Psoas muscle (tissue), 8 donors: Measurements from ENCODE around the gene PROC. TPM values are rescaled to one million over a fixed set of nuclear protein-coding genes. Genes with fewer than 3 reads are reported as not detected.

Source experiments
- ATAC-seq, 4 donors: fragments of 200-7000 bp; cut with Tn5 transposase; one replicate each; pipeline ENCODE4 v1.9.1; 2020; ENCODE audit warnings: moderate library complexity in 3 of 4, mild to moderate bottlenecking in 2 of 4
- DNase-seq, 2 donors: peaks; one replicate each; pipeline ENCODE4 v3.0.0-alpha.2; 2020
- H3K27ac ChIP-seq: fragments of 200-600 bp; one replicate; pipeline ENCODE4 v1.8.0; 2022
- H3K27me3 ChIP-seq, 3 donors: fragments of 200-600 bp in 1 of 3; one replicate each; pipeline versions ENCODE4 v1.6.1 to v1.8.0; 2013 to 2022; ENCODE audit warnings: low read length in 2 of 3, mild to moderate bottlenecking in 2 of 3, moderate library complexity in 1 of 3; ENCODE audit not compliant: insufficient read depth in 3 of 3
- H3K36me3 ChIP-seq, 2 donors: fragments of 200-600 bp in 1 of 2; one replicate each; pipeline versions ENCODE4 v1.6.1 to v1.8.0; 2013 to 2022; ENCODE audit warnings: low read depth in 1 of 2, mild to moderate bottlenecking in 1 of 2, moderate library complexity in 1 of 2; ENCODE audit not compliant: insufficient read depth in 1 of 2
- H3K4me1 ChIP-seq: fragments of 200-600 bp; one replicate; pipeline ENCODE4 v1.8.0; 2022
- H3K4me3 ChIP-seq: fragments of 200-600 bp; one replicate; pipeline ENCODE4 v1.8.0; 2022; ENCODE audit warnings: mild to moderate bottlenecking
- H3K9me3 ChIP-seq: fragments of 200-600 bp; one replicate; pipeline ENCODE4 v1.8.0; 2022
- CTCF ChIP-seq: fragments of 200-600 bp; IDR thresholded peaks from one replicate; pipeline ENCODE4 v1.8.0; 2022; ENCODE audit warnings: antibody characterized with exemption
- WGBS, 3 donors: extraction: QIAGEN DNeasy Blood & Tissue Kit; methylation state at CpG; one replicate each; pipeline versions ENCODE4 v1.1.6 to v1.1.7; 2013; 5-methylcytosine and 5-hydroxymethylcytosine counted together
- intact Hi-C, 2 donors: fragments of 100-400 bp; cut with DNase I; formaldehyde crosslinking; loops; one replicate each; pipeline versions ENCODE4 v1.11.0 to v1.14.2; 2022
- polyA plus RNA-seq, 3 donors: library from polyadenylated mRNA; stranded (reverse); fragments of 200-250 nt; gene quantifications; one replicate each; pipeline ENCODE4 v1.2.3, GENCODE V29; 2013
- total RNA-seq, 4 donors: library from RNA; stranded (reverse); fragmentation: NEBNext Ultra II Directional in 2 of 4; extraction: Animal tissue kit (Norgen Biotek cat#: 25700) in 2 of 4; gene quantifications; one replicate each; pipeline versions ENCODE4 v1.2.1 to v1.2.4, GENCODE V29; 2021 to 2023
- donor health status: healthy with polysubstance abuse.
- donor health status: DM: no; HTN: no; CAD: no; lungs with moderate emphysema.
- donor health status: Bipolar disorder and iron deficiency.
- donor health status: healthy.
- donor health status: DM: yes; HTN: yes; CAD: no.
- donor health status: DM: no; HTN: no; CAD: no.
- donor health status: DM: no; HTN: no; CAD: no.
- donor health status: DM: yes; HTN: yes; CAD: no.

The PROC gene
- total and polyA plus RNA-seq, 7 donors = 0.05 to 0.60 TPM; not detected in 5

GRCh38 chr2:127387655-127388422, 30.4 kb upstream of the PROC start, which contains the start of gene MAP3K2:
TSS of gene MAP3K2 (minus strand) at chr2:127387975. CDS start at chr2:127343129, 44,846 bp downstream.
- DNase-seq (peak; percentile 95 to 96), ATAC-seq (peak; percentile 89 to 94 (median 90))
- TF ChIP-seq CTCF = no peak
- Histone ChIP-seq H3K27ac (peak within 1 kb of the TSS; percentile 100), H3K9me3 (no peaks in the 10 kb centered on the region), H3K36me3 (no peaks in the 10 kb centered on the region), H3K27me3 (no peaks in the 10 kb centered on the region), H3K4me1 (peaks cover 55% of the 10 kb centered on the region), H3K4me3 (peak within 1 kb of the TSS; percentile 100)
- intact Hi-C loops = no loop called here
- 0% methylated on average over 46 to 100 of the region's 100 CpGs for WGBS, 3 donors

GRCh38 chr2:127388423-127389164, 29.6 kb upstream of the PROC start:
- Histone ChIP-seq H3K36me3 (no peaks in the 10 kb centered on the region), H3K27me3 (no peaks in the 10 kb centered on the region), H3K4me1 (peaks cover 52% of the 10 kb centered on the region), H3K4me3 (peak overlapping the region; percentile 100), H3K9me3 (no peaks in the 10 kb centered on the region), H3K27ac (peak overlapping the region; percentile 100)
- no peak for DNase-seq
- no peak for TF ChIP-seq CTCF
- no peak for ATAC-seq
- 45 to 63% (median 49%) methylated on average over 8 of the region's 8 CpGs for WGBS, 3 donors
- intact Hi-C loops = no loop called here

- DNase-seq = no peak
- Histone ChIP-seq H3K9me3 (no peaks in the 10 kb centered on the region), H3K27ac (peak overlapping the region; percentile 52), H3K27me3 (no peaks in the 10 kb centered on the region), H3K4me1 (peaks cover 41% of the 10 kb centered on the region), H3K36me3 (no peaks in the 10 kb centered on the region), H3K4me3 (no peak overlapping the region)
- no peak for ATAC-seq
- 88 to 95% (median 88%) methylated on average over 5 of the region's 5 CpGs for WGBS, 3 donors
- intact Hi-C loops = no loop called here
- TF ChIP-seq CTCF = no peak
Observed at GRCh38 chr2:127389778-127390435, 28.3 kb upstream of the PROC start.

GRCh38 chr2:127392133-127392827, 25.9 kb upstream of the PROC start:
- no peaks in the 10 kb centered on the region for H3K36me3 ChIP-seq
- no peak for DNase-seq
- peak overlapping the region; percentile 39 for H3K27ac ChIP-seq
- intact Hi-C loops = no loop called here
- no peak overlapping the region for H3K4me3 ChIP-seq
- no peaks in the 10 kb centered on the region for H3K9me3 ChIP-seq
- peaks cover 32% of the 10 kb centered on the region for H3K4me1 ChIP-seq
- no peaks in the 10 kb centered on the region for H3K27me3 ChIP-seq
- TF ChIP-seq CTCF = no peak
- ATAC-seq = no peak
- 84 to 94% (median 87%) methylated on average over 2 of the region's 2 CpGs for WGBS, 3 donors
